ENCODE results near the gene ANKRD33B. TPM values are rescaled to one million over a fixed set of nuclear protein-coding genes. Genes with fewer than 3 reads are reported as not detected.

Gene ANKRD33B
- total and polyA plus RNA-seq, 2 of the 8 experiments (the other 6 are each of a cell fraction or from before 2014, with no cell fraction given): 6.9 to 20.6 TPM

DNA sequence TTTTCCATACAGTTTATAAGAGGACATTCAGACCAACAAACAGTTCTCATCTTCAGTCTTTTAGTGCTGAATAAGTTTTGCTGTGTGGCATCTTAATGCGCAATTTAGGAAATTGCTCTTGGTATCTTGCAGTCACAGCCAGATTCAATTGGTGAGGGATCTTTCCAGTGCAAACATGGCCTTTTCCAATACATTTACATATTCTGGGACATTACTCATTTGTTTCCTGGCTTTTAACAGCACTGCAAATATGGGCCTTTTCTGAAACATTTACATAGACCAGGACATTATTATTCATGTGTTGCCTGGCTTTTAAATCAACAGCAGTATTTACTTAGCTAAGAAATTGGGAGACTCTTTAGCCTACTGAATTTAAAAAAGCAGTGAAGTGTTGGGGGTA lies 22.7 kb downstream of the ANKRD33B start (continued):
- TF ChIP-seq, protein P1, sequence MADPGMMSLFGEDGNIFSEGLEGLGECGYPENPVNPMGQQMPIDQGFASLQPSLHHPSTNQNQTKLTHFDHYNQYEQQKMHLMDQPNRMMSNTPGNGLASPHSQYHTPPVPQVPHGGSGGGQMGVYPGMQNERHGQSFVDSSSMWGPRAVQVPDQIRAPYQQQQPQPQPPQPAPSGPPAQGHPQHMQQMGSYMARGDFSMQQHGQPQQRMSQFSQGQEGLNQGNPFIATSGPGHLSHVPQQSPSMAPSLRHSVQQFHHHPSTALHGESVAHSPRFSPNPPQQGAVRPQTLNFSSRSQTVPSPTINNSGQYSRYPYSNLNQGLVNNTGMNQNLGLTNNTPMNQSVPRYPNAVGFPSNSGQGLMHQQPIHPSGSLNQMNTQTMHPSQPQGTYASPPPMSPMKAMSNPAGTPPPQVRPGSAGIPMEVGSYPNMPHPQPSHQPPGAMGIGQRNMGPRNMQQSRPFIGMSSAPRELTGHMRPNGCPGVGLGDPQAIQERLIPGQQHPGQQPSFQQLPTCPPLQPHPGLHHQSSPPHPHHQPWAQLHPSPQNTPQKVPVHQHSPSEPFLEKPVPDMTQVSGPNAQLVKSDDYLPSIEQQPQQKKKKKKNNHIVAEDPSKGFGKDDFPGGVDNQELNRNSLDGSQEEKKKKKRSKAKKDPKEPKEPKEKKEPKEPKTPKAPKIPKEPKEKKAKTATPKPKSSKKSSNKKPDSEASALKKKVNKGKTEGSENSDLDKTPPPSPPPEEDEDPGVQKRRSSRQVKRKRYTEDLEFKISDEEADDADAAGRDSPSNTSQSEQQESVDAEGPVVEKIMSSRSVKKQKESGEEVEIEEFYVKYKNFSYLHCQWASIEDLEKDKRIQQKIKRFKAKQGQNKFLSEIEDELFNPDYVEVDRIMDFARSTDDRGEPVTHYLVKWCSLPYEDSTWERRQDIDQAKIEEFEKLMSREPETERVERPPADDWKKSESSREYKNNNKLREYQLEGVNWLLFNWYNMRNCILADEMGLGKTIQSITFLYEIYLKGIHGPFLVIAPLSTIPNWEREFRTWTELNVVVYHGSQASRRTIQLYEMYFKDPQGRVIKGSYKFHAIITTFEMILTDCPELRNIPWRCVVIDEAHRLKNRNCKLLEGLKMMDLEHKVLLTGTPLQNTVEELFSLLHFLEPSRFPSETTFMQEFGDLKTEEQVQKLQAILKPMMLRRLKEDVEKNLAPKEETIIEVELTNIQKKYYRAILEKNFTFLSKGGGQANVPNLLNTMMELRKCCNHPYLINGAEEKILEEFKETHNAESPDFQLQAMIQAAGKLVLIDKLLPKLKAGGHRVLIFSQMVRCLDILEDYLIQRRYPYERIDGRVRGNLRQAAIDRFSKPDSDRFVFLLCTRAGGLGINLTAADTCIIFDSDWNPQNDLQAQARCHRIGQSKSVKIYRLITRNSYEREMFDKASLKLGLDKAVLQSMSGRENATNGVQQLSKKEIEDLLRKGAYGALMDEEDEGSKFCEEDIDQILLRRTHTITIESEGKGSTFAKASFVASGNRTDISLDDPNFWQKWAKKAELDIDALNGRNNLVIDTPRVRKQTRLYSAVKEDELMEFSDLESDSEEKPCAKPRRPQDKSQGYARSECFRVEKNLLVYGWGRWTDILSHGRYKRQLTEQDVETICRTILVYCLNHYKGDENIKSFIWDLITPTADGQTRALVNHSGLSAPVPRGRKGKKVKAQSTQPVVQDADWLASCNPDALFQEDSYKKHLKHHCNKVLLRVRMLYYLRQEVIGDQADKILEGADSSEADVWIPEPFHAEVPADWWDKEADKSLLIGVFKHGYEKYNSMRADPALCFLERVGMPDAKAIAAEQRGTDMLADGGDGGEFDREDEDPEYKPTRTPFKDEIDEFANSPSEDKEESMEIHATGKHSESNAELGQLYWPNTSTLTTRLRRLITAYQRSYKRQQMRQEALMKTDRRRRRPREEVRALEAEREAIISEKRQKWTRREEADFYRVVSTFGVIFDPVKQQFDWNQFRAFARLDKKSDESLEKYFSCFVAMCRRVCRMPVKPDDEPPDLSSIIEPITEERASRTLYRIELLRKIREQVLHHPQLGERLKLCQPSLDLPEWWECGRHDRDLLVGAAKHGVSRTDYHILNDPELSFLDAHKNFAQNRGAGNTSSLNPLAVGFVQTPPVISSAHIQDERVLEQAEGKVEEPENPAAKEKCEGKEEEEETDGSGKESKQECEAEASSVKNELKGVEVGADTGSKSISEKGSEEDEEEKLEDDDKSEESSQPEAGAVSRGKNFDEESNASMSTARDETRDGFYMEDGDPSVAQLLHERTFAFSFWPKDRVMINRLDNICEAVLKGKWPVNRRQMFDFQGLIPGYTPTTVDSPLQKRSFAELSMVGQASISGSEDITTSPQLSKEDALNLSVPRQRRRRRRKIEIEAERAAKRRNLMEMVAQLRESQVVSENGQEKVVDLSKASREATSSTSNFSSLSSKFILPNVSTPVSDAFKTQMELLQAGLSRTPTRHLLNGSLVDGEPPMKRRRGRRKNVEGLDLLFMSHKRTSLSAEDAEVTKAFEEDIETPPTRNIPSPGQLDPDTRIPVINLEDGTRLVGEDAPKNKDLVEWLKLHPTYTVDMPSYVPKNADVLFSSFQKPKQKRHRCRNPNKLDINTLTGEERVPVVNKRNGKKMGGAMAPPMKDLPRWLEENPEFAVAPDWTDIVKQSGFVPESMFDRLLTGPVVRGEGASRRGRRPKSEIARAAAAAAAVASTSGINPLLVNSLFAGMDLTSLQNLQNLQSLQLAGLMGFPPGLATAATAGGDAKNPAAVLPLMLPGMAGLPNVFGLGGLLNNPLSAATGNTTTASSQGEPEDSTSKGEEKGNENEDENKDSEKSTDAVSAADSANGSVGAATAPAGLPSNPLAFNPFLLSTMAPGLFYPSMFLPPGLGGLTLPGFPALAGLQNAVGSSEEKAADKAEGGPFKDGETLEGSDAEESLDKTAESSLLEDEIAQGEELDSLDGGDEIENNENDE (IDR thresholded peaks at IDR 0.05; ENCODE audit: insufficient replicate concordance, low read length): no peak
- TF ChIP-seq FOSL1 (IDR thresholded peaks at IDR 0.05; ENCODE audit: insufficient read depth, low read depth, low read length): no peak
- TF ChIP-seq MAFK (IDR thresholded peaks at IDR 0.05; ENCODE audit: low read depth, low read length): no peak
- TF ChIP-seq, protein P2, sequence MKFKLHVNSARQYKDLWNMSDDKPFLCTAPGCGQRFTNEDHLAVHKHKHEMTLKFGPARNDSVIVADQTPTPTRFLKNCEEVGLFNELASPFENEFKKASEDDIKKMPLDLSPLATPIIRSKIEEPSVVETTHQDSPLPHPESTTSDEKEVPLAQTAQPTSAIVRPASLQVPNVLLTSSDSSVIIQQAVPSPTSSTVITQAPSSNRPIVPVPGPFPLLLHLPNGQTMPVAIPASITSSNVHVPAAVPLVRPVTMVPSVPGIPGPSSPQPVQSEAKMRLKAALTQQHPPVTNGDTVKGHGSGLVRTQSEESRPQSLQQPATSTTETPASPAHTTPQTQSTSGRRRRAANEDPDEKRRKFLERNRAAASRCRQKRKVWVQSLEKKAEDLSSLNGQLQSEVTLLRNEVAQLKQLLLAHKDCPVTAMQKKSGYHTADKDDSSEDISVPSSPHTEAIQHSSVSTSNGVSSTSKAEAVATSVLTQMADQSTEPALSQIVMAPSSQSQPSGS (IDR thresholded peaks at IDR 0.05; ENCODE audit: low read length): no peak
- TF ChIP-seq, protein P3, sequence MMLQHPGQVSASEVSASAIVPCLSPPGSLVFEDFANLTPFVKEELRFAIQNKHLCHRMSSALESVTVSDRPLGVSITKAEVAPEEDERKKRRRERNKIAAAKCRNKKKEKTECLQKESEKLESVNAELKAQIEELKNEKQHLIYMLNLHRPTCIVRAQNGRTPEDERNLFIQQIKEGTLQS (IDR thresholded peaks at IDR 0.05; ENCODE audit: insufficient read depth, low read depth, low read length): no peak
- no peak for TF ChIP-seq NANOG (IDR thresholded peaks at IDR 0.05; ENCODE audit: insufficient read depth, low read depth, low read length, poor library complexity, severe bottlenecking)
- TF ChIP-seq GTF2F1 (IDR thresholded peaks at IDR 0.05; ENCODE audit: borderline replicate concordance, low read depth, low read length): no peak
- TF ChIP-seq BCL11A (IDR thresholded peaks at IDR 0.05; ENCODE audit: low read depth in 2 of 2, low read length in 2 of 2): no peak
- no peak for TF ChIP-seq EP300 (IDR thresholded peaks at IDR 0.05; ENCODE audit: borderline replicate concordance in 1 of 2, low read depth in 2 of 2, low read length in 2 of 2)
